HG03521 (cell line): Measurements from ENCODE around the gene ATPAF2.

ENCODE experiments used
- ATAC-seq: cut with Tn5 transposase; IDR thresholded peaks from one replicate; pipeline ENCODE4 v1.9.1; 2021; ENCODE audit warnings: mild to moderate bottlenecking, moderate library complexity; ENCODE audit not compliant: unreplicated experiment

Gene ATPAF2

GRCh38 chr17:18040261-18040858 lies 1.4 kb upstream of the ATPAF2 start:
- no peak for ATAC-seq

GRCh38 chr17:18039535-18040260 lies 730 bp upstream of the ATPAF2 start:
- ATAC-seq, result peak; percentile 4

DNA sequence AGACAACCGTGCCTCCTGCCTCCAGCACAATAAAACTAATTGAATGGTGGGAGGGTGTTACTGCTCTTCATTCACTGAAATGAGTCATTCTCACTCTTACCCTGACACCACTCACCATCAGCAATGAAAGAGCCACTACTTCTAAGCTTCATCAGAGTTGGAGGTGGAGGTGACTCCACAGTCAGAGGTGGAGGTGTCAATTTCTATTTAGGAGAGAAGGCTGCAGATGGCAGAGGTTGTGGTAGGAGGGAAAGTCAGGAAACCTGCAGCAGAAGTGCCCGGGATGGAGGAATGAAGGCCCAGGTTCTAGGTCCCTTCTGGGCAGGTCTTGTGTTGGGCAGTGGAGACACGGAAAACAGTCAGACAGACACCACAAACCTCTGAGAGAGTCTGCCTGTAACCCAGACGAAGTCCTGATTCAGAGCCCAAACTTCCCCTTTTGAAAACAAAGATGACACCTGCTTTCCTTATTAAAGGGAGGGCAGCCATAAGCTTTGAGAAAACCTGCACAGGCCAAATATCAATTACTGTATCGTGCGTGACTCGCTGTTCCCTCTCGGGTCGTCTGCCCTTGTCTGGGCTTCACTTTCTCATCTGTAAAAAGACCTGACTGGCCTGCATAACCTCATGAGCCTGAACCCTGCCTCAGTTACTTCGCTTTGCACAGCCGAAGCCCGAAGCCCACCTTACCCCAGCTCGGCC lies 668 bp downstream of the ATPAF2 start:
- ATAC-seq, result no peak

DNA sequence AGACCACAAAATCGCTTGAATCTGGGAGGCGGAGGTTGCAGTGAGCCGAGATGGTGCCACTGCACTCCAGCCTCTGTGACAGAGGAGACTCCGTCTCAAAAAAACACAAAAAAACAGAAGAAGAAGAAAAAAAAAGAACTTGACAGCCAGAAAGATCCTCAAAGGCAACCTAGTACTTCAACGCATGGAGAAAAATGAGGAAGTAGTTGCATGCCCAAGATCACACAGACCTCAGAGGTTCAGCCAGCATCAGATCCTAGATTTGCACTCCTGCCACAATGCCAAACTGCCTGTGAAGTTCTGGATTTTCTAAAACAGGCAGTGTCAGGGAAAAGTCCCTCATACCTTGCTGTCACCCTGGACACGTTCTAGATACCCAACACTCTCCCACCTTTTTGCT lies 1.5 kb downstream of the ATPAF2 start:
- ATAC-seq, result no peak

GRCh38 chr17:18035704-18036103 lies 3.3 kb downstream of the ATPAF2 start:
- ATAC-seq, result no peak

GRCh38 chr17:18033442-18034099 lies 5.4 kb downstream of the ATPAF2 start:
- ATAC-seq, result peak; percentile 63

- no peak for ATAC-seq
Observed at GRCh38 chr17:18031955-18032354, 7.0 kb downstream of the ATPAF2 start.

GRCh38 chr17:18028952-18029540 lies 9.9 kb downstream of the ATPAF2 start:
- ATAC-seq, result no peak

DNA sequence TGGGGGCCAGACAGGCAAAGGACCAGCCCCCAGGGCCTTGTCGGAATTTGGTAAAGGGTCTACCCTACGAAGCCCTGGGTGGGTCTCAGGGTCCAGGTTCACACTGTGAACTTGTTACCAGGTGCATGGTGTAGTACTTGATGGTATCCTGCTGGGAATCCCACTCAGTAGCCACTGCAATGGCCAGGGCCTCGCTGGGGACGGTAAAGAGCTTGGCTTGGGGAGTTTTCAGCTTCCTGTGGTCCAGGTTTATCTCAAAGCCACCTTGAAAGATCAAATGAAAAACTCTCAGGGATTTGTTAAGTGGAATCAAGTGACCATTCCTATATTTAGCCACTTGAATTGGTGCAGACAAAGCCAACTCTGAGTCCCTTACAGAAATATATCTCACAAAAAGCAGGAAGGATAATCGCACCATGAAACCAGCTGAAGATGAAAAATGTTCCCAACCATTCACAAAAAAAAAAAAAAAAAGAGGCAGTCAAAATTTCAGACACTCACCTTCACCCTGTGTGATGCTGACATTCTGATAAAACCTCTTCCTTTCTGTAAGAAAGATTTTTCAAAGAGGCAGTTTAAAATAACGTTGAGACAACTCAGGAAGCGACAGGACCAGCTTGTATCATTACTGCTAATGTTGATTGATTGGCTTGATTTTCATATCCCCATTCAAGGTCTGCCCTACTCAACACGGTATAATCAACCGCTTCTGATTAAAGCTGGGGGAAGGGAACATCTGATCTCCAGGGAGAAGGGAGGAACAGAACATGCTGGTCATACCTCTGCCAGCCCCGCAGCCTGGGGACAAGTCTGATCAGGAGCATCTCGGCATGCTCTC lies 10.6 kb downstream of the ATPAF2 start:
- no peak for ATAC-seq

DNA sequence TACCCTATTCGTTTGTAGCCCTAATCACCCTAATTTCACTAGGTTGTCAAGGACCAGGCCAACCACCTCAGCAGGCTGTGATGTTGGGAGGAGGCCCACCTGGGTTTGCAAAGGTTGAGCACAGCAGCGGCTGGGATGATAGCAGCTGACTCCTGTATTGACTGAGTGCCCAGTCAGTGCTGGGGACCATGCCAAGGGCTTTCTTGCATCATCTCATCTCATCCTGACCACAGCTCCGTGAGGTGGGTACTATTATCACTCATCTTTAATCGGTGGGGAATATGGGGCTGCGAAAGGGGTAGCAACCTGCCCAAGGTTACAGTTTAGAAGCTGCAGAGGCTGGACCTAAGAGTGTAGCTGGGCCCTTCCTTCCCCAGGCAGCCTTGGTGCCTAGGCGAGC lies 11.7 kb downstream of the ATPAF2 start:
- ATAC-seq, result no peak

DNA sequence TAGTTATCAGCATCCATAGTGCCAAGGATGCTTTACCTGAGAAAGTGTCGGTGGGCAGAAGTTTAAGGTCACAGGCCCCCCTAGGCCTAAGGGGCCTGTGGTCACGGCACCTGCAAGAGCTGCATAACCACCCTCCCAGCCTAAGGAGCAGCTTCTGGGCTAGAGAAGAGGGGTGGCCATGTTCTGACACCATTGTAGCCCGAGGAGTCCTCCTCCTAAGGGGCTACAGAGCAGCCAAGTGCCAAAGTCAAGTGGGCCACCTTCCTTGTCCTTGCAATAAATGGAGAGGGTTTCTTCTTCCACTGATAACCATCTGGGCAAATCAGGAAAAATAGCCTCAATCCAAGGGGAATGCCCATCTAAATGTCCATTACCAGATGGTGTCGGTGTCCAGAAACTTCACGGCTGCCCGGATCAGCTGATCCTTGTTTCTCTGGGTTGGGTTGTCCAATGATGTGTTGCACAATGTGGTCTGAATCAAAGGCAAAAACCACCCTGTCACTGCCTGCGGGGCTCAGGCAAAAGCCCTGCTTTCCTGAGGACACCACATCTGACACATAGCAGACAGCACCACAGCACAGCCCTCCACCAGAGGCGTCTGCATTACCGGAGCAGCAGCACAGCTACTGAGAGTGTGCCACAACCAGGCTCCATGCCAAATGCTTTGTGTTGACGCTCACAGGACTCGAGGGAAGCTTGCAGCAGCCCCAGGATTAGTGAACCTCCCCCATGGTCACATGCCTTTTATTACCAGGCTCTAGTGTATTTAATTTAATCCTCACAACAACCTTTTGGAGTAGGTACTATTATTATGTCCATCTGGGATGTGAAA lies 12.8 kb downstream of the ATPAF2 start:
- ATAC-seq, result no peak

- peak; percentile 62 for ATAC-seq
Observed at GRCh38 chr17:18025241-18025944, 13.6 kb downstream of the ATPAF2 start.

- no peak for ATAC-seq
Observed at GRCh38 chr17:18021372-18021771, 17.6 kb downstream of the ATPAF2 start.

DNA sequence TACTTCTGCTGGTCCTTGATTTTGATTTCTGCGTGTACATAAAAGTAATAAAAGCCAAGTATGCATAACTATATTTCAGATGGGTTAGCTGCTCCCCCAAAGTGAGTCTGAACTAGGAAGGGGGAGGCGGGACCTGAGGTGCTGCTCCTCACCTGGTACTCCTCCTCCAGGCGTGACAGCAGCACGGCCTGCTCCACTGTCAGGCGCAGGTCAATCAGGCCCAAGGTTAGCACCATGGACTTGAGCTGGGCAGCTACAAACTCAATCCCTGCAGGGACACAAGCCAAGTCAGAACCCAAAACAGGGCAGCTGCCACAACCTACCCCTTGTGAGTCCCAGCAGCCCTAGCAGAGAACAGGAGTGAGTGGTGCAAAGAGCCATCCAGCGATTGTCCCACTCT lies 18.0 kb downstream of the ATPAF2 start:
- no peak for ATAC-seq

DNA sequence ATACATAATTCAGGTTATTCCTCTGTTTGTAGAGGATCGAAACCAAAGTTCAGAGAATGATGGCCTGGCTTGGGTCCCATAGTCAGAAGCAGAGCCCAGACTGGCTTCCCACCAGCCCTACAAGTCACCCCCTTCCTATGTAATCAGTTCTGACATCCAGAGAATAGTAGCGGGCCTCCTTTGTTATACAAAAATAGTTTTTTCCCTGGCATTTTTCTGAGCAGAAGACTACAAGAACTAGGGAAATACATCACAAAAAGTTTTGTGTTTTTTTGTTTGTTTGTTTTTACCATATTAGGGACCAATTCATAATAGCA lies 19.2 kb downstream of the ATPAF2 start:
- no peak for ATAC-seq

DNA sequence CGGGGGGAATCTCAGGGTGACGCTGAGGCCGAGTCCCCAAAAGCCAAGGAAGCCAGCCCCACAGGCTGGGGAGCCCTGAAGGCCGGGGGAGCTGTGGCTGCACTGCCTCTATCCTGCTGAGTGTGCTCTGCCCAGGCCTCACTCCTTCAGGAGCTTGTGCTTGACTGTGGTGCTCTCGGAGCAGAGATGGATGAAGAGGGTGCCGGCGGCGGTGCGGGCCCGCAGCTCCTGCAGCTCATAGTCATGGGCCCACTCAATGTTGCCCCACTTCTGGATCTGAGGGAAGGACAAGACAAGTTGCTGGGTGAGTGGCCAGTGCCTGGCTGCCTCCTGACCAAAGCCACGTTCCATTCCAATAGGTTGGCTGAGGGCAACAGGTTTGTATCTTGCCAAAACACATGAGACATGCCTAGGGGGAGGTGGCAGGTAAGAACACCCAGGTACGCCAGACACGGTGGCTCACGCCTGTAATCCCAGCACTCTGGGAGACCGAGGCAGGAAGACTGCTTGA lies 20.5 kb downstream of the ATPAF2 start:
- ATAC-seq, result no peak

GRCh38 chr17:18017958-18018357 lies 21.0 kb downstream of the ATPAF2 start:
- no peak for ATAC-seq

DNA sequence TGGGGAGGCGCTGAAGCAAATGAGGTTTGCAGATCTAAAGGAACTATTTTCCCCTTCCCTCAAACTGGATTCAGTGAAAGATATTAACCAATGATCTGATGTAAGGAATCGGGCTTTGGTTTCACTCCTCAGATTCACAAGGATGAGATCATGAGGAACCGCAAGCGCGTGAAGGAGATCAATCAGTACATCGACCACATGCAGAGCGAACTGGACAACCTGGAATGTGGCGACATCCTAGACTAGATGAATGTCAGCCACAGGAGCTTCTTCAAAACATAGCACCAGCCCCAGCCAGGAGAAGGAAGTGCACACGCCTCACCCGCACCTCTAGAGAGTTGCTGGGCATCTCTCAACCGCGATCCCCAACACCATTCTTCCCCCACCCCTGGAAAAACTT lies 22.5 kb downstream of the ATPAF2 start:
- no peak for ATAC-seq

DNA sequence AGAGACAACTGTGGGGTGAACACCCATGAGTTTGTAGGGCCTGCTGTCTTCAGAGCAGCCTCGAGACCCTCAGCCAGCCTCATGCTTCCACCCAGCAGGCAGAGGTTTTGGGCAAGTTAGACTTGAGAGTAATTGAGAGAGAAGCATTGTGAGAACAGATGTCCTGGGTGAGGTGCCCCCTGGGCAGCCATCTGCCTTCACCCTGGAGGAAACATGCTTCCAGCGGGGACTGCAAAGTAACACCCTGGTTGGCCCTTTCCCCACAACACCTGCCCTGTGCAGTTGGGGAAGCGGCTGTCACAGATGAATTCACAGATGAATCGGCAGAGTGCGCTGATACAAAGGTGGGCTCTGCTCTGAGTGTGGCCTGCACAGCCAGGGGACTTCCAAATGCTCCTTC lies 23.4 kb downstream of the ATPAF2 start:
- ATAC-seq, result no peak
